Muscle of leg (tissue), 11 donors: ENCODE data around the gene MASP2. TPM values are rescaled to one million over a fixed set of nuclear protein-coding genes. Genes with fewer than 3 reads are reported as not detected.
"Not testable (repeated sequence)": the region's sequence is repeated elsewhere in the genome, so short reads cannot be mapped to it uniquely, and the experiment has no call there.

Experiments
- DNase-seq: peaks from one replicate; pipeline ENCODE4 v3.0.0; 2013
- H3K27ac ChIP-seq: one replicate; pipeline ENCODE4 v1.5.1; 2013; ENCODE audit warnings: mild to moderate bottlenecking, low read length, control low read depth
- H3K27me3 ChIP-seq: one replicate; pipeline ENCODE4 v1.6.1; 2013; ENCODE audit warnings: low read length; ENCODE audit not compliant: control insufficient read depth, insufficient read depth
- H3K36me3 ChIP-seq: one replicate; pipeline ENCODE4 v1.6.1; 2013; ENCODE audit warnings: low read length; ENCODE audit not compliant: control insufficient read depth, insufficient read depth
- H3K4me1 ChIP-seq: one replicate; pipeline ENCODE4 v1.6.1; 2013; ENCODE audit warnings: low read length; ENCODE audit not compliant: control insufficient read depth, insufficient read depth
- H3K4me3 ChIP-seq: one replicate; pipeline ENCODE4 v1.5.1; 2013; ENCODE audit warnings: low read length, control low read depth
- H3K9me3 ChIP-seq: replicated peaks from 2 replicates; pipeline ENCODE4 v1.6.1; 2013; ENCODE audit warnings: low read depth, low read length; ENCODE audit not compliant: control insufficient read depth
- WGBS: methylation state at CpG from one replicate; pipeline ENCODE4 v1.1.5; 2013; ENCODE audit warnings: missing lambda C conversion rate; ENCODE audit not compliant: insufficient coverage; 5-methylcytosine and 5-hydroxymethylcytosine counted together
- polyA plus RNA-seq, 8 donors: library from polyadenylated mRNA; unstranded; fragments of 120-200 nt; gene quantifications; one replicate each; pipeline versions ENCODE4 v1.2.1 to v1.2.3, GENCODE V29; 2013; ENCODE audit warnings: inconsistent platforms in 1 of 8, low replicate concordance in 1 of 8; ENCODE audit not compliant: insufficient read length in 8 of 8, insufficient read depth in 1 of 8
- total RNA-seq: library from RNA; stranded (reverse); fragments of 120-200 nt; gene quantifications from one replicate; pipeline ENCODE4 v1.2.4, GENCODE V29; 2013

Gene MASP2
- total and polyA plus RNA-seq, 9 donors: 1.1 to 6.9 (median 2.6) TPM; not detected in 1

- DNase-seq: no peak
- Histone ChIP-seq H3K36me3 (no peaks in the 10 kb centered on the region), H3K4me3 (no peak overlapping the region), H3K27ac (no peak overlapping the region), H3K27me3 (no peaks in the 10 kb centered on the region), H3K9me3 (no peaks in the 10 kb centered on the region), H3K4me1 (peaks cover 4% of the 10 kb centered on the region)
- 86% methylated on average over 3 of the region's 7 CpGs for WGBS
These were observed 56.2 kb downstream of the MASP2 start for GRCh38 chr1:10990828-10991227.

- not testable (repeated sequence) for H3K27me3 ChIP-seq, H3K36me3 ChIP-seq, DNase-seq, H3K4me3 ChIP-seq, H3K4me1 ChIP-seq, H3K27ac ChIP-seq, H3K9me3 ChIP-seq
- WGBS: no CpG with 5 or more reads among the region's 6 CpGs
These were observed 57.0 kb downstream of the MASP2 start for GRCh38 chr1:10989920-10990516.

GRCh38 chr1:10989095-10989494 is 57.9 kb downstream of the MASP2 start:
- whole genome bisulfite sequencing: 78% methylated on average over 3 of the region's 5 CpGs
- no peak overlapping the region for H3K27ac ChIP-seq

GRCh38 chr1:10987840-10988417 is 59.1 kb downstream of the MASP2 start:
- H3K27me3 ChIP-seq: no peaks in the 10 kb centered on the region
- peaks cover 4% of the 10 kb centered on the region for H3K4me1 ChIP-seq
- DNase-seq: no peak
- no peak overlapping the region for H3K27ac ChIP-seq
- H3K36me3 ChIP-seq: no peaks in the 10 kb centered on the region
- no peaks in the 10 kb centered on the region for H3K9me3 ChIP-seq
- no peak overlapping the region for H3K4me3 ChIP-seq
- 60% methylated on average over 1 of the region's 4 CpGs for WGBS

More at GRCh38 chr1:10989095-10989494, 57.9 kb downstream of the MASP2 start:
- Histone ChIP-seq H3K36me3 (no peaks in the 10 kb centered on the region), H3K9me3 (no peaks in the 10 kb centered on the region), H3K27me3 (no peaks in the 10 kb centered on the region), H3K4me1 (peaks cover 4% of the 10 kb centered on the region), H3K4me3 (no peak overlapping the region)
- DNase-seq: no peak

DNA sequence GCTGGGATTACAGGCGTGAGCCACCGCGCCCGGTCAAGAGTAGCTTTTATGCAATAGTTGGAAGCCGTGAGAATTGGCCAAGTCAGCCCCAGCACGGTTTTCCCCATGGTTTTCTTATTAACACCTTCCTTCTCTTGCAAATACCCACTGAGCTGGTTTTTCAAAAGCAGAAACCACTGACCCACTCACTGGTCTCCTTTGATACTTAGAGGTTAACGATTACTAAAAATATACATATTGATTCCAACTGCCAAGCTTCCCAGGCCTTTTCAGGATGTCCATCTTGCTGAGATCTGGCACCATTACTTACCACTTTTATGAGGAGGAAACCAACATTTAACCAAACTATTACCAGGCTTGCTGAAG is 60.5 kb downstream of the MASP2 start:
- peaks cover 4% of the 10 kb centered on the region for H3K4me1 ChIP-seq
- H3K27me3 ChIP-seq: no peaks in the 10 kb centered on the region
- H3K36me3 ChIP-seq: no peaks in the 10 kb centered on the region
- H3K27ac ChIP-seq: no peak overlapping the region
- H3K4me3 ChIP-seq: no peak overlapping the region
- DNase-seq: no peak
- no peaks in the 10 kb centered on the region for H3K9me3 ChIP-seq
- WGBS: 74% methylated on average over 5 of the region's 7 CpGs

- Histone ChIP-seq H3K4me3 (no peak overlapping the region), H3K27ac (peak overlapping the region; percentile 53)
These were observed 66.0 kb downstream of the MASP2 start for GRCh38 chr1:10980841-10981727.

GRCh38 chr1:10980094-10980577 is 66.9 kb downstream of the MASP2 start:
- H3K27me3 ChIP-seq: peaks cover 2% of the 10 kb centered on the region
- no peaks in the 10 kb centered on the region for H3K9me3 ChIP-seq
- WGBS: 9% methylated on average over 15 of the region's 15 CpGs
- H3K36me3 ChIP-seq: no peaks in the 10 kb centered on the region
- peak overlapping the region; percentile 53 for H3K27ac ChIP-seq
- no peak overlapping the region for H3K4me3 ChIP-seq
- H3K4me1 ChIP-seq: peaks cover 31% of the 10 kb centered on the region
- DNase-seq: peak; percentile 85

More at GRCh38 chr1:10980841-10981727, 66.0 kb downstream of the MASP2 start:
- H3K4me1 ChIP-seq: peaks cover 26% of the 10 kb centered on the region
- 33% methylated on average over 3 of the region's 9 CpGs for whole genome bisulfite sequencing
- DNase-seq: peak; percentile 57
- peaks cover 2% of the 10 kb centered on the region for H3K27me3 ChIP-seq
- H3K9me3 ChIP-seq: no peaks in the 10 kb centered on the region
- no peaks in the 10 kb centered on the region for H3K36me3 ChIP-seq

GRCh38 chr1:10979483-10979920 is 67.5 kb downstream of the MASP2 start:
- Histone ChIP-seq H3K27ac (peak overlapping the region; percentile 53), H3K4me3 (no peak overlapping the region)

GRCh38 chr1:10978719-10979118 is 68.3 kb downstream of the MASP2 start:
- Histone ChIP-seq H3K27me3 (peaks cover 2% of the 10 kb centered on the region), H3K4me3 (no peak overlapping the region), H3K36me3 (no peaks in the 10 kb centered on the region), H3K27ac (no peak overlapping the region), H3K4me1 (peaks cover 40% of the 10 kb centered on the region), H3K9me3 (no peaks in the 10 kb centered on the region)
- WGBS: 66% methylated on average over 3 of the region's 4 CpGs
- no peak for DNase-seq

More at GRCh38 chr1:10979483-10979920, 67.5 kb downstream of the MASP2 start:
- DNase-seq: peak; percentile 78
- no peaks in the 10 kb centered on the region for H3K36me3 ChIP-seq
- peaks cover 32% of the 10 kb centered on the region for H3K4me1 ChIP-seq
- no peaks in the 10 kb centered on the region for H3K9me3 ChIP-seq
- 59% methylated on average over 3 of the region's 13 CpGs for WGBS
- H3K27me3 ChIP-seq: peaks cover 2% of the 10 kb centered on the region
